Fibroblast of peridontal ligament (primary cell): ENCODE results near the gene SMARCA4.

ENCODE experiments used
- DNase-seq: peaks from one replicate; pipeline ENCODE4 v3.0.0-alpha.2; 2010; ENCODE audit errors: extremely low read depth

The SMARCA4 gene

GRCh38 chr19:11010041-11010440 lies 49.2 kb downstream of the SMARCA4 start:
- DNase-seq, result no peak

- DNase-seq, result no peak
Observed at GRCh38 chr19:11012507-11012906, 51.7 kb downstream of the SMARCA4 start.

- DNase-seq, result no peak
Observed at GRCh38 chr19:11013771-11014170, 52.9 kb downstream of the SMARCA4 start.

GRCh38 chr19:11014403-11014911 lies 53.6 kb downstream of the SMARCA4 start:
- no peak for DNase-seq

- DNase-seq, result peak; percentile 25
Observed at GRCh38 chr19:11016631-11017030, 55.8 kb downstream of the SMARCA4 start.

- DNase-seq, result no peak
Observed at GRCh38 chr19:11017275-11018035, 56.6 kb downstream of the SMARCA4 start.

- DNase-seq, result no peak
Observed at GRCh38 chr19:11018179-11018578, 57.3 kb downstream of the SMARCA4 start.

- no peak for DNase-seq
Observed at GRCh38 chr19:11018763-11019162, 57.9 kb downstream of the SMARCA4 start.

- DNase-seq, result no peak
Observed at GRCh38 chr19:11019262-11019661, 58.4 kb downstream of the SMARCA4 start.

- peak; percentile 21 for DNase-seq
Observed at GRCh38 chr19:11019824-11020223, 59.0 kb downstream of the SMARCA4 start.

GRCh38 chr19:11020423-11020822 lies 59.6 kb downstream of the SMARCA4 start:
- no peak for DNase-seq

- no peak for DNase-seq
Observed at GRCh38 chr19:11020982-11021759, 60.3 kb downstream of the SMARCA4 start.

GRCh38 chr19:11021760-11022144 lies 60.9 kb downstream of the SMARCA4 start:
- no peak for DNase-seq

GRCh38 chr19:11023016-11023415 lies 62.2 kb downstream of the SMARCA4 start:
- no peak for DNase-seq

- no peak for DNase-seq
Observed at GRCh38 chr19:11023710-11024109, 62.9 kb downstream of the SMARCA4 start.

GRCh38 chr19:11024259-11024658 lies 63.4 kb downstream of the SMARCA4 start:
- no peak for DNase-seq

GRCh38 chr19:11025006-11025405 lies 64.2 kb downstream of the SMARCA4 start:
- DNase-seq, result no peak

- DNase-seq, result peak; percentile 30
Observed at GRCh38 chr19:11025445-11025844, 64.6 kb downstream of the SMARCA4 start.

- DNase-seq, result no peak
Observed at GRCh38 chr19:11025997-11026396, 65.2 kb downstream of the SMARCA4 start.

- no peak for DNase-seq
Observed at GRCh38 chr19:11027381-11027780, 66.6 kb downstream of the SMARCA4 start.

- no peak for DNase-seq
Observed at GRCh38 chr19:11028146-11028545, 67.3 kb downstream of the SMARCA4 start.

- no peak for DNase-seq
Observed at GRCh38 chr19:11031421-11032070, 70.7 kb downstream of the SMARCA4 start.
